CD8-positive, alpha-beta memory T cell (primary cell): ENCODE results near the gene AKR7A3. TPM values are rescaled to one million over a fixed set of nuclear protein-coding genes. Genes with fewer than 3 reads are reported as not detected.
A peak's percentile ranks its signal among the peaks of the same experiment; 100 is the strongest.
"Not testable (repeated sequence)": the region's sequence is repeated elsewhere in the genome, so short reads cannot be mapped to it uniquely, and the experiment has no call there.

Experiments used
- CTCF ChIA-PET: fragments of 350-600 bp; sonication (Branson Sonifier 250); formaldehyde crosslinking; loops from one replicate; lab custom pipeline; 2021; ENCODE audit warnings: antibody characterized with exemption; lab: Charles Lee
- POLR2A ChIA-PET: fragments of 350-600 bp; sonication (Branson Sonifier 250); formaldehyde crosslinking; loops from one replicate; lab custom pipeline; 2021; ENCODE audit warnings: antibody characterized with exemption; lab: Charles Lee
- DNase-seq, 5 donors: peaks; one replicate each; pipeline versions ENCODE4 v3.0.0 to v3.0.0-alpha.2; 2020 to 2022; ENCODE audit warnings: mixed read lengths in 1 of 5
- H3K27ac ChIP-seq: one replicate; pipeline ENCODE4 v1.7.0; 2013; ENCODE audit warnings: low read depth, mild to moderate bottlenecking, low read length, moderate library complexity
- H3K27me3 ChIP-seq: 2 replicates; pipeline ENCODE4 v1.7.0; 2013; ENCODE audit warnings: low read length, mild to moderate bottlenecking; ENCODE audit not compliant: insufficient read depth, poor library complexity, severe bottlenecking
- H3K36me3 ChIP-seq: 2 replicates; pipeline ENCODE4 v1.7.0; 2013; ENCODE audit warnings: mild to moderate bottlenecking, low read length, moderate library complexity; ENCODE audit not compliant: insufficient read depth
- H3K4me1 ChIP-seq: 2 replicates; pipeline ENCODE4 v1.7.0; 2013; ENCODE audit warnings: mild to moderate bottlenecking, low read length, moderate library complexity; ENCODE audit not compliant: insufficient read depth
- H3K4me3 ChIP-seq: 2 replicates; pipeline ENCODE4 v1.7.0; 2013; ENCODE audit warnings: mild to moderate bottlenecking, low read length
- H3K9me3 ChIP-seq: 2 replicates; pipeline ENCODE4 v1.7.0; 2013; ENCODE audit warnings: mild to moderate bottlenecking, low read length
- H3K27ac Mint-ChIP-seq, 8 donors: one replicate each; pipeline ENCODE4 v1.8.0; 2020 to 2021; ENCODE audit warnings: mixed read lengths in 8 of 8, mild to moderate bottlenecking in 6 of 8, inconsistent platforms in 3 of 8, moderate library complexity in 3 of 8
- H3K27me3 Mint-ChIP-seq, 2 donors: one replicate each; pipeline ENCODE4 v1.8.0; 2020 to 2021; ENCODE audit warnings: mixed read lengths in 2 of 2, mild to moderate bottlenecking in 1 of 2, moderate library complexity in 1 of 2
- H3K36me3 Mint-ChIP-seq, 3 donors: one replicate each; pipeline ENCODE4 v1.8.0; 2020 to 2021; ENCODE audit warnings: mixed read lengths in 3 of 3, inconsistent platforms in 1 of 3, mild to moderate bottlenecking in 1 of 3
- H3K4me1 Mint-ChIP-seq, 3 donors: one replicate each; pipeline ENCODE4 v1.8.0; 2020 to 2021; ENCODE audit warnings: mixed read lengths in 3 of 3, inconsistent platforms in 1 of 3, mild to moderate bottlenecking in 1 of 3
- H3K4me3 Mint-ChIP-seq, 7 donors: one replicate each; pipeline ENCODE4 v1.8.0; 2020 to 2021; ENCODE audit warnings: mixed read lengths in 7 of 7, mild to moderate bottlenecking in 6 of 7, moderate library complexity in 4 of 7, inconsistent platforms in 2 of 7
- H3K9me3 Mint-ChIP-seq, 5 donors: one replicate each; pipeline ENCODE4 v1.8.0; 2020 to 2022; ENCODE audit warnings: mixed read lengths in 5 of 5, mild to moderate bottlenecking in 3 of 5, moderate library complexity in 2 of 5, inconsistent platforms in 1 of 5
- polyA plus RNA-seq: library from polyadenylated mRNA; unstranded; fragments of 300-500 nt; fragmentation: Illumina TruSeq; gene quantifications from one replicate; pipeline ENCODE4 v1.2.3, GENCODE V29; 2021
- total RNA-seq, 2 experiments: library from RNA; stranded (reverse); gene quantifications; one replicate each; pipeline ENCODE4 v1.2.3, GENCODE V29; 2021

Gene AKR7A3
- total and polyA plus RNA-seq, 3 experiments from 2014 or later = 0.29 to 0.50 TPM; not detected in 1

DNA sequence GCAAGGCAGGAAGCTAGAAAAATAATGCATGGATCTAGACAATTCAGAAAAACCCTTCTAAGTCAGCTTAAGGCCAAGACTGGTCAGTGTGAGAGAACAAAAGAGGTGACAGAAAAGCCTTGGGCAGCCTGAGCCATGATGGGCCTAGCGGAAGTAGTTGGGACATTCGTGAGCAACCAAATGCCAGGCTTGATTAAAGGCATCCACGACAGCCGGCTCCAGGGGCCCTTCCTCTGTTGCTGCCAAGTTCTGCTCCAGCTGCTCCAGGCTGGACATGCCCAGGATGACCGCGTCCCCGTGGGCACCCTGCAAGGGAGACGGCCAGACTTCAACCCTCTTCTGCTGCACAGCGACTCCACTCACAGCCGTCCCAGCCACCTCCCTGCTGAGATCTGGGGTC is 15.5 kb upstream of the AKR7A3 start:
- POLR2A ChIA-PET, H3K4me1 Mint-ChIP-seq, CTCF ChIA-PET, H3K4me1 ChIP-seq, H3K27me3 Mint-ChIP-seq, H3K27ac ChIP-seq, H3K4me3 ChIP-seq, H3K27me3 ChIP-seq, H3K27ac Mint-ChIP-seq, H3K9me3 ChIP-seq, H3K9me3 Mint-ChIP-seq: not testable (repeated sequence)
- peak overlapping the region in 1 of 7 donors; percentile 74 for H3K4me3 Mint-ChIP-seq
- H3K36me3 Mint-ChIP-seq = peaks cover 6 to 66% (median 20%) of the 10 kb centered on the region in 3 donors
- H3K36me3 ChIP-seq = peaks cover 30% of the 10 kb centered on the region
- DNase-seq = peak in 1 of 5 donors; percentile 24

DNA sequence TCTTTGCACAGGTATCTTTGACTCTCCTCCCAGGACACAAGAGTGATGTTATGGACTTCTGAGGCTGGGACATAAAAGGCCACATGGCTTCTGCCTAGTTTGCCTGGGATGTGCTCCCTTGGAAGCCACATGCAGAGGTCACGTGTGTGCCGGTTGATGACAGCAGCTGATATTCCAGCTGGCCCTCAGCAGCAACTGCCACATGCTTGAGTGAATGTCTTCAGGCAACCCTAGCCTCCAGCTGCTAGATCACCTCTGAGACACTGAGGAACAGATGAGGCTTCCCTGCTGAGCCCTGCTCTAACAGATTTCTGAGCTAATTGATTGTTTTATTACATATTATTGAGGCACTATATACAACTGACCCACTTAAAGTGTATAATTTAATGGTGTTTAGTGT is 11.6 kb upstream of the AKR7A3 start:
- no peaks in the 10 kb centered on the region for H3K27me3 ChIP-seq
- Mint-ChIP-seq H3K36me3 (peaks cover 14 to 37% (median 17%) of the 10 kb centered on the region in 3 donors), H3K4me3 (no peak overlapping the region), H3K9me3 (peaks cover under 1 to 5% (median 4%) of the 10 kb centered on the region in 5 donors), H3K4me1 (no peaks in the 10 kb centered on the region), H3K27ac (no peak overlapping the region), H3K27me3 (no peaks in the 10 kb centered on the region)
- peaks cover 2% of the 10 kb centered on the region for H3K9me3 ChIP-seq
- ChIA-PET CTCF (no interaction called here), POLR2A (no interaction called here)
- H3K36me3 ChIP-seq = peaks cover 14% of the 10 kb centered on the region
- H3K4me1 ChIP-seq = no peaks in the 10 kb centered on the region
- H3K4me3 ChIP-seq = no peak overlapping the region
- H3K27ac ChIP-seq = no peak overlapping the region
- DNase-seq = peak in 1 of 5 donors; percentile 23

DNA sequence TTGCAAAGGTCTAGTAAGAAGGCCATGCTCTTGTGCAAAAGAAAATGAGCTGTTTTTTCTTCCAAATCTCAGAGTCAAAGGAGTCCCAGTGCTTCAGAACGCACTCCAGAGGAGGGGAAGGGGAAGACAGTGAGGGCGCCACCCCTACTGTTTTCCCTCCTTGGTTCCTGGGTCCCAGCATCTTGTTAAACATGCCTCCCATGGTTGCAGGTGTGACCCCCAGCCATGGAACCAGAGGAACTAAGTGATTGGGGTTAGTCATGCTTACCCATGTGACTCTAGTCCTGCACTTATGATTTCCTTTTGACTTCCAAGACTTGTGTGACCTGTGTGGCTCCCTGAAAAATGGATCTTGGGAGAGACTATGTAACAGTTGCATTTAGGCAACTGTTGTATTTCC is 6.1 kb upstream of the AKR7A3 start:
- Mint-ChIP-seq H3K4me1 (no peaks in the 10 kb centered on the region), H3K4me3 (no peak overlapping the region), H3K27me3 (peaks cover 0 to 6% of the 10 kb centered on the region in 2 donors), H3K27ac (no peak overlapping the region), H3K36me3 (peaks cover 7 to 36% (median 12%) of the 10 kb centered on the region in 3 donors), H3K9me3 (peaks cover 17 to 27% (median 19%) of the 10 kb centered on the region in 5 donors)
- Histone ChIP-seq H3K4me3 (no peak overlapping the region), H3K36me3 (no peaks in the 10 kb centered on the region), H3K27ac (no peak overlapping the region), H3K27me3 (no peaks in the 10 kb centered on the region), H3K9me3 (peaks cover 9% of the 10 kb centered on the region), H3K4me1 (no peaks in the 10 kb centered on the region)
- ChIA-PET POLR2A (no interaction called here), CTCF (no interaction called here)
- DNase-seq = no peak

DNA sequence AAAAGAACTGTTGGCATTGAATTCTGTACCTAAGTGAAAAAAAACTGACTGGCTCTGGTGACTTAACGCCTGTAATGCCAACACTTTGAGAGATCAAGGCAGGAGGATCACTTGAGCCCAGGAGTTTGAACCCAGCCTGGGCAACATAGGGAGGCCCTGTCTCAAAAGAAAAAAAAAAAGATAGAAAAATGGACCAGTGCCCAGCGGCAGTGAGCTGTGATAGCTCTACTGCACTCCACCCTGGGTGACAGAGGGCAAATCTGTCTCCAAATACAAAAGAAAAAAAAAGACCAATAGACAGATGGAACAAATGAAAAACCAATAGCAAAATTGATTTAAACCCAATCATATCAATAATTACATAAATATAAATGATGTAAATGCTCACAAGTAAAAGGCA is 674 bp upstream of the AKR7A3 start:
- peaks cover 6 to 13% (median 9%) of the 10 kb centered on the region in 5 donors for H3K9me3 Mint-ChIP-seq
- H3K36me3 ChIP-seq = no peaks in the 10 kb centered on the region
- peaks cover 0 to 19% (median 1%) of the 10 kb centered on the region in 3 donors for H3K36me3 Mint-ChIP-seq
- peaks cover 0 to 22% of the 10 kb centered on the region in 2 donors for H3K27me3 Mint-ChIP-seq
- H3K4me1 ChIP-seq = no peaks in the 10 kb centered on the region
- DNase-seq = no peak
- H3K27ac Mint-ChIP-seq = peak overlapping the region in 2 of 8 donors; percentile 36 to 47
- no peak overlapping the region for H3K27ac ChIP-seq
- H3K4me3 ChIP-seq = peak overlapping the region; percentile 49
- no peaks in the 10 kb centered on the region for H3K9me3 ChIP-seq
- no peaks in the 10 kb centered on the region for H3K27me3 ChIP-seq
- H3K4me1 Mint-ChIP-seq = peaks cover 3 to 10% (median 6%) of the 10 kb centered on the region in 3 donors
- ChIA-PET POLR2A (interaction anchor here (0.6 kb wide), 1 partner anchor 169 kb away, joined by 3 read pairs; no protein-coding TSS in a partner anchor), CTCF (no interaction called here)
- peak overlapping the region; percentile 8 to 66 (median 50) for H3K4me3 Mint-ChIP-seq

DNA sequence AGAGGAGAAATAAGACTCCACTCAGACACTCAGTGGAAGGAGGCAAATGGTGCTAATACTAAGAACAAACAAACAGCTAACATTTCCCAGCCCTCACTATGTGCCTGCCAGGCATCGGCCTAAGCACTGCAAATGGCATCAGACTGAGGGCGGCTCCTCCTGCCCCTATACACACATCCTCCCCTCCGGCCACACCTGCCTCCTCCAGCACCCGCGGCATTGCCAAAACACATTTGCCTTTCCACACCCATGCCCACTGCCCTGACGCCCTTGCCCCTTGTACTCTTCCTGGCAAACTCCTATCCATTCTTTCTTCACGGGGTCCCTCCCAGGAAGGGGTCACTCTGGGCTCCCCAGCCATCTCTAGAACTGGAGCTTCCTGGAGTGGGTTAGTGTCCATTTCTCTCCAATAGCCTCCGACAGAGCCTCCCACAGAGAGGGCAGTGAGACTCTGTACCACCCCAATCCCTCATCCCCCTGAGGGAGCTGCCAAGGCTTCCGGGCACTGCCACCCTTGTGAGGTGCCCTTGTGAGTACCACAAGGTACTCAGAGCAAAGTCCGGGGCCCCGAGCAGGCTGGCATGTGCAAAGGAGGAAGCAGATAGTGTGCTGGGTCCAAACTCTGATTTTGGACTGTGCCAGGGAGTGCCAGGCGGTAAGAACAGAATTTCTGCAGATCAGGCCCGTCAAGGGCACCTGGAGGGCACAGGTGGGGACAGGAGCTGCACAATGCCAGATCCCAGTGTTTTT is 959 bp downstream of the AKR7A3 start:
- peaks cover 0 to 8% (median 0%) of the 10 kb centered on the region in 3 donors for H3K36me3 Mint-ChIP-seq
- POLR2A ChIA-PET = no interaction called here
- CTCF ChIA-PET = no interaction called here

DNA sequence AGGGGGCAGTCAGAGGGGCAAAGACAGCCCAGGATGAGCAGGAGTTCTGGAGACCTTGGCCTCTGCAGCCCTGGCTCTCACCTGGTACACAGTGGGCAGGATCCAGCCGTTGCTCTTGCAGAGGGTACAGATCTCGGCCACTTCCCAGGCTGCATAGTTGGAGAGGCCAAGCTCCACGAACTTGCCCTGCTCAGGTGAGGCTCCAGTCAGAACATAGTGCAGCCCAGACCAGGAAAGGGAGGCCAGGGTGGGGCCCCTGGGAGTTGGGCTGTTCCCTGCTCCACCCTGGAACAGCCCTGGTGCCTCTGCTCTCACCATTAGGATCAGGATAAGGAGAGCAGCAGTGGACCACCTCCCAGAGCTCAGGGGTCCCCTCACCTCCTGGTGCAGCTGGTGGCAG is 2.8 kb downstream of the AKR7A3 start:
- POLR2A ChIA-PET, H3K36me3 ChIP-seq, H3K4me1 ChIP-seq, H3K36me3 Mint-ChIP-seq, H3K27me3 ChIP-seq, H3K9me3 Mint-ChIP-seq, H3K4me3 Mint-ChIP-seq, DNase-seq, H3K27ac ChIP-seq, CTCF ChIA-PET, H3K9me3 ChIP-seq, H3K27ac Mint-ChIP-seq, H3K4me3 ChIP-seq: not testable (repeated sequence)
- Mint-ChIP-seq H3K4me1 (peaks cover 3 to 10% (median 6%) of the 10 kb centered on the region in 3 donors), H3K27me3 (peaks cover 0 to 22% of the 10 kb centered on the region in 2 donors)

More for the DNA sequence above, 959 bp downstream of the AKR7A3 start:
- Histone ChIP-seq H3K4me3 (no peak overlapping the region), H3K4me1 (no peaks in the 10 kb centered on the region), H3K27ac (no peak overlapping the region), H3K27me3 (no peaks in the 10 kb centered on the region), H3K9me3 (no peaks in the 10 kb centered on the region), H3K36me3 (no peaks in the 10 kb centered on the region)
- no peak for DNase-seq
- peaks cover 3 to 10% (median 6%) of the 10 kb centered on the region in 3 donors for H3K4me1 Mint-ChIP-seq
- H3K4me3 Mint-ChIP-seq = peak overlapping the region; percentile 16 to 72 (median 67)
- peak overlapping the region in 2 of 8 donors; percentile 47 to 54 for H3K27ac Mint-ChIP-seq
- H3K9me3 Mint-ChIP-seq = peaks cover 0 to 4% (median 0%) of the 10 kb centered on the region in 5 donors
- peaks cover 0 to 22% of the 10 kb centered on the region in 2 donors for H3K27me3 Mint-ChIP-seq

DNA sequence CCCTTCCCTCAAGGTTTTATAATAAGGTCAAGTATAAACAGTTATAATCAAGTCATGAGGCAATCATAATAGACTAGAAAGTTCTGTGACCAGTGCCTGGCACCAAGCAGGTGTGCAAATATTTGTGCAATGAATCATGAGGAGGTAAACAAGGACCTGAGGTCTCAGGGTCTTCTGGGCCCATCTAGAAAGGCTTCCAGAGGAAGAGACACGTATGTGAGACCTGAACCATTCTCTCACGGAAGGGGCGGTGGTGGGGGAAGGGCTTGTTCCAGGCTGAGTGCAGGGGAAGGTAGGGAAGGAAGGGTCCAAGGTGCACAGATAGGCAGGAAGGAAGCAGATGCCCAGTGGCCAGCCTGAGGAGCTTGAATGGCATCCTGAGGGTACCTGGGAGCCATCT is 3.2 kb downstream of the AKR7A3 start:
- peaks cover 0 to 22% of the 10 kb centered on the region in 2 donors for H3K27me3 Mint-ChIP-seq
- H3K36me3 Mint-ChIP-seq, H3K9me3 ChIP-seq, H3K27ac Mint-ChIP-seq, H3K4me3 Mint-ChIP-seq, H3K27ac ChIP-seq, CTCF ChIA-PET, DNase-seq, H3K36me3 ChIP-seq, H3K27me3 ChIP-seq, H3K4me3 ChIP-seq, H3K4me1 ChIP-seq, POLR2A ChIA-PET, H3K9me3 Mint-ChIP-seq: not testable (repeated sequence)
- H3K4me1 Mint-ChIP-seq = peaks cover 3 to 10% (median 6%) of the 10 kb centered on the region in 3 donors

DNA sequence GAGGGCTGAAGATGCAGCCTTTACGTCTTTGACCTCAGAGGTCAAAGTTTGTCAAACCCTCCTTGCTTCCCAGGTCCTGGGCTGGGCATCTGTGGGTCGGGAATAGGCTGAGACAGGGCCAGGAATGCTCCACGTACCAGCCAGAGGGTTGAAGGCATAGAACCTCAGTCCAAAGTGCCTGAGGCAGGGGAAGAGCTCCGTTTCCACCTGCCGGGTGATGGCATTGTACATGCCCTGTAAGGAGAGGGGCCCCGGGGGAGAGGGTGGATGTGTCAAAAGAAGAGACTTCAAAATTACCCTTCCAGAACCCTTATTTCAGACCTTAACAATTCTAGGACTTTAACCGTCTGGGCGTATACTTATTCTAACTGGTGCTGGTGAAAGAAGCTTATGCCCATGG is 3.7 kb downstream of the AKR7A3 start:
- Histone ChIP-seq H3K9me3 (no peaks in the 10 kb centered on the region), H3K27ac (no peak overlapping the region), H3K36me3 (no peaks in the 10 kb centered on the region), H3K4me3 (no peak overlapping the region), H3K4me1 (no peaks in the 10 kb centered on the region), H3K27me3 (no peaks in the 10 kb centered on the region)
- H3K4me1 Mint-ChIP-seq = peaks cover 3 to 10% (median 6%) of the 10 kb centered on the region in 3 donors
- no peak for DNase-seq
- H3K27ac Mint-ChIP-seq = no peak overlapping the region
- H3K4me3 Mint-ChIP-seq = no peak overlapping the region
- ChIA-PET POLR2A (no interaction called here), CTCF (no interaction called here)
- peaks cover 0 to 2% (median 0%) of the 10 kb centered on the region in 3 donors for H3K36me3 Mint-ChIP-seq
- peaks cover 0 to 18% of the 10 kb centered on the region in 2 donors for H3K27me3 Mint-ChIP-seq
- no peaks in the 10 kb centered on the region for H3K9me3 Mint-ChIP-seq
